Activated CD4-positive, alpha-beta T cell treated with anti-CD3 and anti-CD28 coated beads for 24 hours (primary cell): ENCODE measurements around the gene MANSC1.
"Not testable (repeated sequence)": the region's sequence is repeated elsewhere in the genome, so short reads cannot be mapped to it uniquely, and the experiment has no call there.

ENCODE experiments used
- DNase-seq, 2 donors: peaks; one replicate each; pipeline ENCODE4 v3.0.0-alpha.2; 2020; ENCODE audit warnings: low read depth in 2 of 2

MANSC1 gene

DNA sequence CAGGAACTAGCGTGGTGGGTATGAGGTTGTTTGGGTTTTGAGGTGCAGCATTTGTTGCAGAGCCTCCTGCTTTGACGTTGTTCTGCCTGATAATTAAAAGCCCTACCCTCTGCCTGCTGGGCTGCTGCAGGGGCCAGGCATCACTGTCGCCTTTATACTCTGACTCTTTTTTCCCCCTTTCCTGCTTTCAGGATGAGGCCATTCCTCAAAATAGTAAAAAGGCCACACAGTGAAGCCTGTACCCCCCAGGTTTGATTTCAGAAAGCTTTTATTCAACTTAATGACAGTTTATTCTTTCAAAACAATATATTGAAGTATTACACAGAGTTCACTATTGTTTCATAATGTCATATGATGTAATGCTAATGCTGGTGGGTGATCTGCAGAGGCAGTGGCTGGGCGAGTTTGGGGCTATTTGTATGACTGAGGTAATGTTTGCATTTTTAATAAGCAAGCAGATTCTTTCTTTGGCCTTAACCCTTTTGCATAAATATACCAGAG is 15.9 kb upstream of the MANSC1 start:
- DNase-seq, result no peak

DNA sequence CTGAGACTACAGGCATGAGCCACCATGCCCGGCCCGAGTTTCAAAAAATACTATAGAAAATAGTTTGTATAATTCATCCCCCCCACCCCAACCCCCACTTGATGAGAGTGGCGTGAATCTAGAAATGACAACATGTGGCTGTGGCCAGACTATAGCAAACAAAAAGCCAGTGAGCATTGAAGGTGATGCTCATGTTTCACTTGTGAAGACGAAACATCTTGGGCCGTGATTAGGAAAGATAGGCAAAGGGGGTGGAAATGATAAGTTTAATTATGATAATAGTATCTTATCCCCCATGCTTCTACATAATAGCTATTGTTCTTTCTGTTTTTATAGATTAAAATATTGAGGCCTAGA is 15.4 kb upstream of the MANSC1 start:
- no peak for DNase-seq

DNA sequence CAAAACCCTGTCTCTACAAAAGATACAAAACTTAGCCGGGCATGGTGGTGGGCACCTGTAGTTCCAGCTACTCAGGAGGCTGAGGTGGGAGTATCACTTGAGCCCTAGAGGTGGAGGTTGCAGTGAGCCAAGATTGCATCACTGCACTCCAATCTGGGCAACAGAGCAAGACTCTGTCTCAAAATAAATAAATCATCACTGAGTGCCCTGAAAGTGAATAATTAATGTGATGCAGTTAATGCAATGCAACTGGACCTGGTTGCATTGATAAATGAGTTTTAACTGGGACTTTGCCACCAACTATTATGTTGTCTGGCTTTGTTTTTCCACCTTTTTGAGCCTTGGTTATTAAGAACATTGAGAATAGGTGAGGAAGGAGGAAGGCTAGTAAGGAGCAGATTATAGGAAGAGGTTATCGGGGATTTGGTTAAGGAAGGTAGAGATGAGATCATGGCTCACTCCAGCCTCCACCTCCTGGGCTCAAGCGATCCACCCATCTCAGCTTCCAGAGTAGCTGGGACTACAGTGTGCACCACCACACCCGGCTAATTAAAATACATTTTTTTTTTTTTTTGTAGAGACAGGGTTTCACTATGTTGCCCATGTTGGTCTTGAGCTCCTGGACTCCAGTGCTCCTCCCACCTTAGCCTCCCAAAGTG is 14.9 kb upstream of the MANSC1 start:
- no peak for DNase-seq

DNA sequence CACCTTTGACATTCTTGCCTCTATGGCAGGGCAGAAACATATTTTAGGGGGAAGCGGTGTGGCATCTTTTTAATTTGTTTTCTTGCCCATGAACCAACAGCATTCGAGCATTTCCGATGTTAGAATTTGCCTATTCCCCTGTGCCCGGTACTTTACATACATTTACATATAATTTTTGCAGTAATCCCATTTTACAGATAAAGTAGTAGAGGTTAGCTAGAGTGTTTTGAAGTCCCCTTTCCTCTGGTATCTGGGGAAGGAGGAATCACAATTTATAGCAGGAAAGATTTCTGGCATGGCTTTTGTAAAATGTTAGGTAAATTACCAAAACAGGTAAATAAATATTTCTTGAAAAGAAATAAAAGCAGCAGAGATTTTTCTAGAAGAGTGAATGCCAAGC is 8.5 kb upstream of the MANSC1 start:
- DNase-seq, result no peak

DNA sequence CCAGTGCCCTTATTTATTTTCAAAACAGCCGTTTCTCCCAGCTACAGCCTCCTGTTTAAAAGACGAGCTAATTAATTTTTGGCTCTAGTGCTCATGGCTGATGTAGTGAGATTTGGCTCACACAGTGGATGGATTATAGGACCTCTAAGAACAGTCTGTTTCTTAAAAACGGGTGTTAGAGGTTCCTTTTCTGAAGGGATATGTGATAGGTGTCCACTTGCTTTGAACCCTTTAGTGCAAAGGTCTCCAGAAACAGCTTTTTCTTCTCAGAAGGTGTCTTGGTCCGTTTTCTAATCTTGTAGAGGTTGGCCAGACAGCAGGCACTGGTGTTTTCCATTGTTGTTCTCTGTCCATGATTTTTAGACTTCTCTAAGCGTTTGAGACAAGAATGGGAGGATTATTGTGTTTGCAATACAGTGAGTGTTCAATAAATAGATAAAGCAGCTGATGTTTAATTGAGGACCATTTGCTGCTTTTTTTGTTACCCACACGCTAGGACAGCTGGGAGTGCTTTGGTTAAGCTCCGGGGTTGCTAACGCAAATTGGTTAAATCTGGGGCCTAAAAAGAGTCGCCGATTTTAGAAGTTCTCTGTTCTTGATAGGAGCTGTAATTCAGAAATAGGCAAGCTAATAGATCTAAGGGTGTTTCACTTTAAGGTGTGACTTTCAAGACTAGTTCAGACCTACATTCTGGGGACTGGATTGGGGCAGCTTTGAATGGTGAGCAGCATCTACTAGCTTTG is 7.8 kb upstream of the MANSC1 start:
- no peak for DNase-seq

DNA sequence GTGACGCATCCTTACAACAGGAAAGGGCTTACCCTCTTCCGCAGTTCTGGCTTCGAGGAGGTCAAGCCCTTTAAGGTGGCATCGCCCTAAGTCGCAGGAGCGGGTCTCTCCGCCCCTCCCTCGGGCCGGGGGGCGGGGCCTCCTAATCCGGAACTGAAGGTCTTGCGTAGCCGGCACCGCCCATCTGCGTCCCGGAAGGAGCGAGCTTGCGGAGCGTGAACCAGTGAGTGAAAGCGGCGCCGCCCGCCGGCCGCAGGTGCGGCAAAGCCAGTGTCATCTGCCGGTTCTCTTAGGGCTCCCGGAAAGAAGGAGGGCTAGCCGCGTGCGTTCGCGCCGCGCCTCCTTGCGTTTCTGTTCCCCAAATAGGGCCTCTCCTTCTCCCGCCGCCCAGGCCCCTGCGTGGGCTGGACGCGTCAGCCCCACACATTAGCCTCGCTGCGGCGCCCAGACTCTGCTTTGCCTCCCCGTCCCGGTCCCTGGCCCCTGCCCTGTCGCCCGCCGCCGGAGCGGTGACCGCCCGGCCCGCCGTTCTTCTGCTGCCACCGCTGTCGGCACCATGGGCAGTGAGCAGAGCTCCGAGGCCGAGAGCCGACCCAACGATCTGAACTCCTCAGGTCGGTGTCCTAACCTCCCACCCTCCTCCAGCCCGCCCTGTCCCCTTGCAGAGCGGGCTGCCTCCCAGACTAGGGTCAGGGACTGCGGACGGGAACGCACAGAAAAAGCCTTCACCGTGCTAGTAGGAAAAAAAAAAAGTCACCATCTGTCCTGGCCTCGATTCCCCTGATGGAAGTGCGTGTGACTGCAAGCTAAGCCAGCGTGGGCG is 7.1 kb upstream of the MANSC1 start, which contains the start of gene BORCS5:
TSS of gene BORCS5 (plus strand) at position 183 of the 823 bp plus-strand sequence. CDS start at position 557, 374 bp downstream.
- DNase-seq, result peak; percentile 96 to 98

DNA sequence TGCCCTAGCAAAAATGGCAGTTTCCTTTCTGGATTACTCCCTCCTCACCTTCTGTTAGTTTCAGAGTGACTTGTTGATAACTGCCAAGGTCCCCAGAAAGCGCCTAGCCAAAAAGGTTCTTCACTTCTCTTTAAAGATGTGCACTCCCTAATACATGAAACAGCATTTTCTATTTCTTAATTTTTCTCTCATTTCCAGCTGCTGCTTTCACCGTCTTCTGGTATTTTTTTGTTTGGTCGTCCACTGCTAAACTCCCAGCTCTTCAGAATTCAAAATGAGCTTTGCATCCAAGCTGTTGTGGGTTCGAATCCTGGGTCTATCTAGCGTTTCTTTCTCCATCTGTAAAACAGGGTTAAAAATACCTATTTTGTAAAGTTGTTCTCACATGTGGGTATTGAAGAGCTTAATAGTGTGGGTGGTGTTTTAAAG is 6.4 kb upstream of the MANSC1 start:
- DNase-seq, result no peak

DNA sequence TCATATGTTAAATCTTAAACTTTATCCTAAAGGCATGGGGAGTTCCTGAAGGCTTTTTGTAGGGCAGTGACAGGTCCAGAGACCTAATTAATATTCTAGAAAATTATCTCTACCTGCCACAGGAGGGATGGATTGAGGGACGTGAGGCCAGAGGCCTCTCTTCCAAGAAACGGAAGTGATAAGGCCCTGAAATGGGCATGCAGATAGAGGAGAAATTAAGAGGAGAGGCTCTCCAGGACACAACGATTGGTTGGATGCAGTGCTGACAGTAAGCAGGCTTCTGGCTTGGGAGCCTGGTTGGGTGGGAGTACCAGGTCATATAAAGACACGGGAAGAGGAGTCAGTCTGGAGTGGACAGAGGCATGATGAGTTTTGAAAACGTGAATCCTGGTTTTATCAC is 3.8 kb upstream of the MANSC1 start:
- DNase-seq, result no peak

DNA sequence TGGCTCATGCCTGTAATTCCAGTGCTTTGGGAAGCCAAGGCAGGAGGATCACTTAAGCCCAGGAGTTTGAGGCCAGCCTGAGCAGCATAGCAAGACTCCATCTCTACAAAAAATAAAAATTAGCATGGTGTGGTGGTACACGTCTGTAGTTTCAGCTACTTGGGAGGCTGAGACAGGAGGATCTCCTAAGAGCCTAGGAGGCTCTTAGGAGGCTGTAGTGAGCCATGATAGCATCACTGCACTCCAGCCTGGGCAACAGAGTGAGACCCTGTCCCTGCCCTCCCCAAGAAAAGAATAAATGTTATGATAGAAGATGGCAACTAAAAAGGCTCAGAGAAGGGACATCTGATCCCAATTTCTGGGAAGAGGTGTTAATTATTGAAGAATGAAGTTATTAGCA is 3.2 kb upstream of the MANSC1 start:
- no peak for DNase-seq

DNA sequence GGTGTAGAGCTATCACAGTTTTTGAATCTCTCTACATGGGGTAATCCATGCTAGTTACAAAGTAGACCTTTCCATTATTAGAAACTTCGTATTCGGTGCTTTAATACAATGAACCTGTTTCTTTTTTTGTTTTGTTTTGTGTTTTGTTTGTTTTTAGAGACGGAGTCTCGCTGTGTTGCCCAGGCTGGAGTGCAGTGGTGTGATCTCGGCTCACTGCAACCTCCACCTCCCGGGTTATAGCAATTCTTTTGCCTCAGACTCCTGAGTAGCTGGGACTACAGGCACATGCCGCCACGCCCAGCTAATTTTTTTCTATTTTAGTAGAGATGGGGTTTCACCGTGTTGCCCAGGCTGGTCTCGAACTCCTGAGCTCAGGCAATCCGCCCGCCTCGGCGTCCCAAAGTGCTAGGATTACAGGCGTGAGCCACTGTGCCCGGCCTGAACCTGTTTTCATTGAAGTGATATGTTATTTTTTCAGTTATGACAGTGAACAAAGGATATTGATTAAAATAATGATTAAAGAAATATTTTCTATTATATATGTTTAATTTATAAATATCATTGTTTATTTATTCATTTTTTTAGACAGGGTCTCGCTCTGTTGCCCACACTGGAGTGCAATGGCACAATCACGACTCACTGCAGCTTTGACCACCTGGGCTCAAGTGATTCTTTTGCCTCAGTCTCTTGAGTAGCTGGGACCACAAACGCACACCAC is 1.6 kb upstream of the MANSC1 start:
- not testable (repeated sequence) for DNase-seq

DNA sequence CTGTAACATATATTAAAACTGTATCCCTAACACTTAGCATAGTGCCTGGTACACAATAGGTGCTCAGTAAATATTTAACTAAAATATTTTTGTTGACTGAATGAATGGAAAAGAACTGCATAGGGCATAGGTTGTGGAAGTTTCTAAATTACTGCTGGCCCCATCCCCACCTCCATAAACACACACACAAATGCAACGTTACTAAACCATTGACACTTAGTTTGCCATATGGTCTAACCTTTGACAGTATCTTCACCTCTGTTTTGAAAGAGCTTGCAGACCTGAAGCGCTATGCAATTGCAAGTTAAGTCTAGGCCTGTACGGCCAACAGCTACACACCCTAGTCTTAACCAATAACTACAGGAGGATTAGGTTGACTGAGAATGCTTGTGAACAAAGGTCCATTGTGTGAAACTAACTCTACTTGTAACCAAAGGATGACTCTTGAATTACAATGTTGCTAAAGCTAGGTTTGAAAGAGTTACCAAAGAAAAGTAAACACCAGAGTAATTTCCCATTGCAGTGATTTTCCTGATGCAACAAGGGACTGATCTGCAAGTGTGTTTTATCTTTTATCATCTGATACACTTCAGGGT is 924 bp upstream of the MANSC1 start:
- no peak for DNase-seq

DNA sequence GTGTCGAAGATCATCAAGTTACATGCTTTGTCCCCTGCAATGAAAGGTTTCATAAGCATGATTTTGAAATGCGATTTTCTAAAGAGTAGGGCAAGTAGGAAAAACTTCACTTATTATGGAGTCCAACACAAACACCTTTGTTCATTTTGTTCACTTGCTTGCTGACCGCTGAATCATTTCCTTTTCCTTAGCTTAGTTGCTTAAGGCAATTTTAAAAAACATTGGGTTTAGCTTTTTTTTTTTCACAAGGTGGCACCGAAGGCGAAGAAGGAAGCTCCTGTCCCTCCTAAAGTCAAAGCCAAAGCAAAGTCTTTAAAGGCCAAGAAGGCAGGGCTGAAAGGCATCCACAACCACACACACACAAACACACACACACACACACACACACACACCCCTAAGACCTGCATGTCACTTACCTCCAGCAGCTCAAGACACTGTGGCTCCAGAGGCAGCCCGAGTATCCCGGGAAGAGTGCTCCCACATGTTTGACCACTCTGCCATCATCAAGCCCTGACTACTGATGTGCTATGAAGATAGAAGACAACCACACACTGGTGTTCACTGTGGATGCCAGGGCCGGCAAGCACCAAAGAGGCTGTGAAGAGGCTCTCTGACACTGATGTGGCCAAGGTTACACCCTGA is 11.4 kb downstream of the MANSC1 start:
- no peak for DNase-seq

DNA sequence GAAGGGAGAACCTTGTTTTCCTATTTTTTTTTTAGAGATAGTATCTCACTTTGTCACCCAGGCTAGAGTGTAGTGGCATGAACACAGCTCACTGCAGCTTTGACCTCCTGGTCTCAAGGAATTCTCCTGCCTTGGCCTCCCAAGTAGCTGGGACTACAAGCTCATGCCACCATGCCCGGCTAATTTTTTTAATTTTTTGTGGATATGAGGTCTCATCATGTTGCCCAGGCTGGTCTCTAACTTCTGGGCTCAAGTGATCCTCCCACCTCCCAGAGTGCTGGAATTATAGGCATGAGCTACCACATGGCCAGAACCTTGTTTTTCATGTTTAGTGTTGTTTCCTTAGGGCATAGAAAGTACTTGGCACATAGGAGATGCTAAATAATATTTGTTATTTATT is 13.5 kb downstream of the MANSC1 start:
- DNase-seq, result no peak

DNA sequence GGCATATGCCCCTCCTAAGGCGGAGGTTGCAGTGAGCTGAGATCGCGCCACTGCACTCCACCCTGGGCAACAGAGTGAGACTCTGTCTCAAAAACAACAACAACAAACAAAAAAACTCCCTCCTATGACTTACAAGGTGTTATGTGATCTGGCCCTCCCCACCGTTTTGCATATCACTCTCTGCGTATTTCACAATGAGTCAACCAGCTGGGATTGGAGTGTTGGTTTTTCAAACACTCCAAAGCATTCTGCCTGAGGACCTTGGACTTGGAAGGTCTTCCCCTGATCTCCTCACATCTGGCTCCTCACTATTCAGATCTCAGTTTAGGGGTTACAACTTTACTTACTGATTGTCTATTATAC is 14.0 kb downstream of the MANSC1 start:
- DNase-seq, result no peak

DNA sequence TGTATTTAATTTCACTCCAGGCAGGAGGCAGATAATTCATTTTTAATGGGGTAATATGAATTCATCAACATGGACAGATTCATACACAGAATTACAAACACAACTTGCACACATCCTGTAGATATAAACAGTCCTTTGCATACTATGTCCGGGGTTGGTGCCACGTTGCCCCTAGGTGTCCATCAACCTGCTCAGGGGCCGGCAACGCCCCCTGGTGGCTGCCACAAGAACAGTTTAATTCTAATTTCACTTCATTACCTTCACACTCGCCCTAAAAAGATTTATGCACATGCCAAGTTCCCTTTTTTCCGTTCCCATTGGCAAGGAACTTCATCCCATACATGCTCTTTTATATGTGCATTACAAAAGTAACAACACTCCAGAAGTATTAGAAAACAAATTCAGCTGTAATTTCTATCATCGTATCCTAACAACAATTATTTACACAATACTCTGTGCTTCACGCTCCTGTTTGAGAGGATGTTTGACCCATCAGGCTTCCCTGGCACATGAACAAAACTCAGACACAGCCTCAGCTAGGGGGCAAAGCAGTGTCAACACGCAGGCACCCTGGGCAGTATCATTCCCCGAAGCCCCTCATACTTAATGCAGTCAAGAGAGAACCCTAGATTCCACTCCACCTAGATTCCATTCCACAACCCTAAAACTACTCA is 15.5 kb downstream of the MANSC1 start:
- DNase-seq, result peak; percentile 49

DNA sequence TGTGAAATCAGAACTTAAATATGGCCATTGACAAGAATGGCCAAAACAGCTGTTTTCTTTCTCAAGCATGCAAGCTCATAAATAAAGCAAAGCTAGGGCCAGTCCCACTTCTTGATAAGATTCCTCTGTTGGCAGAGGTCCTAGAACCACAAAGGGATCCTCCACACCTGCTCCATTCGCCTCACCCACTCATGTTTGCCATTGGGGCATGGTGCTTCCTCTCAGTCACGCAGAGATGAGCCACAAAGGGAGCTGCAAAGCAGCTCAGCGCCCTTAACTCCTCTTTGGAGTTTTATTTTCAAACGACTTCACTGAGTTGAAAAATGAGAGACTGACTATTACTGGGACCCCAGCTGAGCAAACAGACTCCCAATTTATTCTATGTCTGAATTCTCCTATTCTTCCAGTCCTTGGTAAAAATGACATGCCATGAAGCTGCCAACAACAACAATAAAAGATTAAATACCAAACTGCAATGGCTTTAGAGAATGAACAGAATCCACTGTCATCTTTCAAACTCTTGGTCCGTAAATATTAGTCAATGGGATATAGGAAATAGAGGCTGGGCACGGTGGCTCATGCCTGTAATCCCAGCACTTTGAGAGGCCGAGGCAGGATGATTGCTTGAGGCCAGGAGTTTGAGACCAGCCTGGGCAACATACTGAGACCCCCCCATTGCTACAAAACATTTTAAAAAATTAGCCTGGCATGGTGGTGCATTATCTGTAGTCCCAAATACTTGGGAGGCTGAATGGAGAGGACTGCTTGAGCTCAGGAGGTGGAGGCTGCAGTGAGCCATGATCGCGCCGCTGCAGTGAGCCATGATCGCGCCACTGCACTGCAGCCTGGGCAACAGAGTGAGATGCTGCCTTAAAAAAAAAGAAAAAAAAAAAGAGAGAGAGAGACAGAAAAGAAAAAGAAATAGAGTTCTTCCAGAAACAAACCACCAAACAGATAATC is 16.4 kb downstream of the MANSC1 start:
- no peak for DNase-seq

DNA sequence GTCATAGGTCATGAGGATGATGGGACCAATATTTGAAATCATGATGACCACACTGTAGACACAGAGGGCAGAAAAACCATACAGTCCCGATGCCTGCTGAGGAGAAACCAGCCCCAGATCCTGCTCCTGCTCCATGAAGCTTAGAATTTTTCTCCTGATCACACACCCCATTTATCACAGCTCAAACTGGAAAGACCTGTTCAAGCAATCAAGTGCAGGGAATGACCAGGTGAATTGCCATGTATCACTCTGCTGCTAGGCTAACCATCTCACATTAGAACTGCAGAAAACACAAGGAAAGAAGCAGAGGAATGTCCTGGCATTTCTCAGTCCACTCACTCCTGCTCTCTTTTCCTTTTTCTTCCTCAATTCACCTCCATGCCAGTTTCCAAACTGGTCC is 18.1 kb downstream of the MANSC1 start:
- DNase-seq, result no peak

DNA sequence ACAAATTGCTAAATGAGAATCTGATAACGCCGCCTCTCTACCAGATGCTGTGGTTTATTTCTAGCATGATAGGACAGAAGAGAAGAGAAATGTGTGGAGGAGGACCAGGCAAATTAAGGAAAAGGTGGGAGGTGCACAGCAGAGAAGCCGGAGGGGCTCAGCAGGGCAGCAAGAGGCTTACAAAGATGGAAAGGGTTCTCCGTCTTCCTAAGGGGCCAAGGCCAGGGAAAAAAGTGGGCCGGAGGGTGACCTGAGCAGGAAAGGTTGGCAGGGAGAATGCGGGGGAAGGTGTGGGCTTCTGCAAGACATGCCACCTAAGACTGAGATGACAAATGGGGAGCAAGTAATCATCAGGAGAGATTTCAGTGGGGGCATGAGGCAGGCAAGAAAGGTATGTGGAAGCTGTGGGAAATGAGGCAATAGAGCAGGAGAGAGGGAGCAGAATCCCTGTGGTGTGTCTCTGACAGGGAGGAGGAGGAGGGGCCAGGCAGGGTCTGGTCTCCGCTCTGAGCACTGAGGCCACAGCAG is 18.7 kb downstream of the MANSC1 start:
- DNase-seq, result no peak

DNA sequence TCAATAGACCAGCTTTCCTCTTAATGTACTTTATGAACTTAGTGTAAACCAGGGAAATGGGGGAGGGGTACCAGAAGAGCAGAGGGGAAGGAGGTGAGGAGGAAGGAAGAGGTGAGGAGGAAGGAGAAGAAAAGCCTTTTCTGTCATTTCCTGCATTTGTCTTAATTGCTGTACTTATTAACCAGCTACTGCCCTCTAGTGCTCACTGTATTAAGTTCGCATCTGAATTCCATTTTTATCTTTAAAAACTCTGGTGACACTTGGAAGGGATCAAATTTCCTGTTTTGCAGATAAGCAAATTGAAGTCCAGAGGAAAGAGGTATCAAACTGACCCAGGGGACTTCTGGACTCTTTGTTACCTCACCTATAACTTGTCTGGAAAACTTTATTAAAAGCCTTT is 22.2 kb downstream of the MANSC1 start:
- peak in 1 of 2 donors; percentile 28 for DNase-seq
